ENCODE results near the gene VWA5B2.

VWA5B2 gene

GRCh38 chr3:184234671-184235380 is 5.4 kb downstream of the VWA5B2 start:
- TF ChIP-seq TEAD4 (IDR thresholded peaks at IDR 0.05) (no peak), NFIC (IDR thresholded peaks at IDR 0.05) (no peak), MAX (IDR thresholded peaks at IDR 0.05) (no peak), TAF1 (IDR thresholded peaks at IDR 0.05; ENCODE audit: low read depth) (no peak), EGR1 (IDR thresholded peaks at IDR 0.05) (no peak), FOXM1 (IDR thresholded peaks at IDR 0.05; ENCODE audit: borderline replicate concordance, low read depth) (no peak), USF1 (IDR thresholded peaks at IDR 0.05) (no peak), CEBPB (IDR thresholded peaks at IDR 0.05) (no peak), EP300 (IDR thresholded peaks at IDR 0.05; ENCODE audit: borderline replicate concordance) (no peak), CREB1 (IDR thresholded peaks at IDR 0.05; ENCODE audit: low read depth) (no peak), RAD21 (IDR thresholded peaks at IDR 0.05; ENCODE audit: low read depth) (no peak), REST (IDR thresholded peaks at IDR 0.05; ENCODE audit: low read depth) (no peak), ZBTB7A (IDR thresholded peaks at IDR 0.05; ENCODE audit: low read depth) (no peak)

- TF ChIP-seq ZBTB7A (IDR thresholded peaks at IDR 0.05; ENCODE audit: low read depth) (no peak), USF1 (IDR thresholded peaks at IDR 0.05) (no peak), MAX (IDR thresholded peaks at IDR 0.05) (no peak), TCF12 (IDR thresholded peaks at IDR 0.05; ENCODE audit: low read depth) (no peak), EP300 (IDR thresholded peaks at IDR 0.05; ENCODE audit: borderline replicate concordance) (no peak), NFIC (IDR thresholded peaks at IDR 0.05) (no peak), CEBPB (IDR thresholded peaks at IDR 0.05) (no peak), YY1 (IDR thresholded peaks at IDR 0.05; ENCODE audit: low read depth) (no peak), REST (IDR thresholded peaks at IDR 0.05; ENCODE audit: low read depth) (no peak)
These were observed 6.1 kb downstream of the VWA5B2 start for GRCh38 chr3:184235381-184236032.

GRCh38 chr3:184236033-184236410 is 6.6 kb downstream of the VWA5B2 start:
- TF ChIP-seq ZBTB7A (IDR thresholded peaks at IDR 0.05; ENCODE audit: low read depth), result no peak
- no peak for TF ChIP-seq MAX (IDR thresholded peaks at IDR 0.05)
- TF ChIP-seq FOXM1 (IDR thresholded peaks at IDR 0.05; ENCODE audit: borderline replicate concordance, low read depth), result no peak

GRCh38 chr3:184236636-184237035 is 7.3 kb downstream of the VWA5B2 start:
- TF ChIP-seq EP300 (IDR thresholded peaks at IDR 0.05; ENCODE audit: borderline replicate concordance) (no peak), ZBTB7A (IDR thresholded peaks at IDR 0.05; ENCODE audit: low read depth) (no peak), USF1 (IDR thresholded peaks at IDR 0.05) (no peak), FOXM1 (IDR thresholded peaks at IDR 0.05; ENCODE audit: borderline replicate concordance, low read depth) (no peak), TAF1 (IDR thresholded peaks at IDR 0.05; ENCODE audit: low read depth) (no peak), CREB1 (IDR thresholded peaks at IDR 0.05; ENCODE audit: low read depth) (no peak), CEBPB (IDR thresholded peaks at IDR 0.05) (no peak), YY1 (IDR thresholded peaks at IDR 0.05; ENCODE audit: low read depth) (no peak), REST (IDR thresholded peaks at IDR 0.05; ENCODE audit: low read depth) (no peak), TEAD4 (IDR thresholded peaks at IDR 0.05) (no peak), EGR1 (IDR thresholded peaks at IDR 0.05) (no peak), RAD21 (IDR thresholded peaks at IDR 0.05; ENCODE audit: low read depth) (no peak), TCF12 (IDR thresholded peaks at IDR 0.05; ENCODE audit: low read depth) (no peak), NFIC (IDR thresholded peaks at IDR 0.05) (no peak), MAX (IDR thresholded peaks at IDR 0.05) (no peak)
